Measurements from ENCODE around the gene FLNB.

- TF ChIP-seq, protein P1, sequence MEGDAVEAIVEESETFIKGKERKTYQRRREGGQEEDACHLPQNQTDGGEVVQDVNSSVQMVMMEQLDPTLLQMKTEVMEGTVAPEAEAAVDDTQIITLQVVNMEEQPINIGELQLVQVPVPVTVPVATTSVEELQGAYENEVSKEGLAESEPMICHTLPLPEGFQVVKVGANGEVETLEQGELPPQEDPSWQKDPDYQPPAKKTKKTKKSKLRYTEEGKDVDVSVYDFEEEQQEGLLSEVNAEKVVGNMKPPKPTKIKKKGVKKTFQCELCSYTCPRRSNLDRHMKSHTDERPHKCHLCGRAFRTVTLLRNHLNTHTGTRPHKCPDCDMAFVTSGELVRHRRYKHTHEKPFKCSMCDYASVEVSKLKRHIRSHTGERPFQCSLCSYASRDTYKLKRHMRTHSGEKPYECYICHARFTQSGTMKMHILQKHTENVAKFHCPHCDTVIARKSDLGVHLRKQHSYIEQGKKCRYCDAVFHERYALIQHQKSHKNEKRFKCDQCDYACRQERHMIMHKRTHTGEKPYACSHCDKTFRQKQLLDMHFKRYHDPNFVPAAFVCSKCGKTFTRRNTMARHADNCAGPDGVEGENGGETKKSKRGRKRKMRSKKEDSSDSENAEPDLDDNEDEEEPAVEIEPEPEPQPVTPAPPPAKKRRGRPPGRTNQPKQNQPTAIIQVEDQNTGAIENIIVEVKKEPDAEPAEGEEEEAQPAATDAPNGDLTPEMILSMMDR (IDR thresholded peaks at IDR 0.05), result no peak
- TF ChIP-seq POLR2A (IDR thresholded peaks at IDR 0.05), result no peak
These were observed 46.4 kb downstream of the FLNB start for GRCh38 chr3:58054652-58055051.
